HUDEP-2 (cell line): ENCODE results near the gene SCNN1B.
"Not testable (repeated sequence)": the region's sequence is repeated elsewhere in the genome, so short reads cannot be mapped to it uniquely, and the experiment has no call there.

Source experiments
- DNase-seq, 76 experiments: peaks; one replicate each; lab custom pipeline; 2025; ENCODE audit not compliant: unreplicated experiment in 76 of 76; lab: John Stamatoyannopoulos, UW

SCNN1B gene

GRCh38 chr16:23375643-23376042, 73.5 kb downstream of the SCNN1B start:
- no peak for DNase-seq

GRCh38 chr16:23377071-23377931, 75.2 kb downstream of the SCNN1B start:
- no peak for DNase-seq

GRCh38 chr16:23378256-23378655, 76.2 kb downstream of the SCNN1B start:
- DNase-seq: no peak

GRCh38 chr16:23378921-23379320, 76.8 kb downstream of the SCNN1B start:
- no peak for DNase-seq

DNA sequence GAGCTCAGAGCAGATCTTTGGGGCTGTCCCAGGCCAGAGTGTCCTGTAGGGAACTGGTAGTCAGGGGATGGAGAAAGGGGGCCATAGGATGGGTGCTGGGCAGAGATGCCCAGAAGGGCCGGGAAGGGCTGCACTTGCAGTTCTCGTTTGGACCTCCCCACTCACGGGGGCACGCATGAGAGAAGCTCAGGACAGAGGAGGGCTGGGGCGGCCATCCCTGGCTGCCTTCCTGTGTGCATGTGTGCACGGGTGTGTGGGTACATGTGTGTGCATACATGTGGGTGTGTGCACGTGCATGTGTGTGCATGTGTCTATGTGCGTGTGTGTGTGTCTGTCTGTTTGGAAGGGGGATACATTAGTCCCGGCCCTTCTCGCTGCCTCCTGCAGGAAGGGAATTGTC, 77.6 kb downstream of the SCNN1B start:
- no peak for DNase-seq

DNA sequence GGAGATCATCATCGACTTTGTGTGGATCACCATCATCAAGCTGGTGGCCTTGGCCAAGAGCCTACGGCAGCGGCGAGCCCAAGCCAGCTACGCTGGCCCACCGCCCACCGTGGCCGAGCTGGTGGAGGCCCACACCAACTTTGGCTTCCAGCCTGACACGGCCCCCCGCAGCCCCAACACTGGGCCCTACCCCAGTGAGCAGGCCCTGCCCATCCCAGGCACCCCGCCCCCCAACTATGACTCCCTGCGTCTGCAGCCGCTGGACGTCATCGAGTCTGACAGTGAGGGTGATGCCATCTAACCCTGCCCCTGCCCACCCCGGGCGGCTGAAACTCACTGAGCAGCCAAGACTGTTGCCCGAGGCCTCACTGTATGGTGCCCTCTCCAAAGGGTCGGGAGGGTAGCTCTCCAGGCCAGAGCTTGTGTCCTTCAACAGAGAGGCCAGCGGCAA, 78.4 kb downstream of the SCNN1B start:
- no peak for DNase-seq

DNA sequence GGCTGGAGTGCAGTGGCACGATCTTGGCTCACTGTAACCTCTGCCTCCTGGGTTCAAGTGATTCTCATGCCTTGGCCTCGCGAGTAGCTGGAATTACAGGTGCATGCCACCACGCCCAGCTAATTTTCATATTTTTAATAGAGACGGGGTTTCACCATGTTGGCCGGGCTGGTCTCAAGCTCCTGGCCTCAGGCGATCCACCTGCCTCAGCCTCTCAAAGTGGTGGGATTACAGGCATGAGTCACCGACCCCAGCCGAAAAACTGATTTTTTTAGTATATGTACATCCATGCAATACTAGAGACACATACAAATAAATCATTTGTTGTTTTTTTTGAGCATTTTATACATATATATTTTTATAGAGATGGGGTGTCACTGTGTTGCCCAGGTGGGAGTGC, 79.6 kb downstream of the SCNN1B start:
- DNase-seq: not testable (repeated sequence)

- no peak for DNase-seq
These were observed 80.2 kb downstream of the SCNN1B start for GRCh38 chr16:23382279-23382678.

- no peak for DNase-seq
These were observed 81.8 kb downstream of the SCNN1B start for GRCh38 chr16:23383881-23384280.

DNA sequence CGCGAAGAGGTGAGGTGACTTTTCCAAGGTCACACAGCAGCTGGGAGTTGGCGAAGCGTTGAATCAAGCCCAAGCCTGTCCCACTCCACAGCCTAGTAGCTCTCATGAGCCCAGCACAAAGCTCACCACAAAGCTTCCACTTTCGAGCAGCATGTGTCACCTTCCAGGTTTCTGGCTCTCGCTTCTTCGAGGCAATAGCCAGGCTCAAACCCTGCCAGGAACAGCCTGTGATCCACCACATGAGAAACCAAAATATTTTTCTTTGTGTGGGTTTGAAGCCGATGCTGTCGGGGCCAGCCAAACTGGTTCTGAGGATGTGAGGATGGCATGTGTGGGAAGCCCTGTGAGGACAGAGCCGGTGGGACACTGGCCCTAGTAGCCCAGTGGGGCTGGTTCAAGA, 82.8 kb downstream of the SCNN1B start:
- DNase-seq: no peak

GRCh38 chr16:23385441-23385840, 83.3 kb downstream of the SCNN1B start:
- DNase-seq: no peak

GRCh38 chr16:23387666-23388065, 85.6 kb downstream of the SCNN1B start:
- DNase-seq: no peak

DNA sequence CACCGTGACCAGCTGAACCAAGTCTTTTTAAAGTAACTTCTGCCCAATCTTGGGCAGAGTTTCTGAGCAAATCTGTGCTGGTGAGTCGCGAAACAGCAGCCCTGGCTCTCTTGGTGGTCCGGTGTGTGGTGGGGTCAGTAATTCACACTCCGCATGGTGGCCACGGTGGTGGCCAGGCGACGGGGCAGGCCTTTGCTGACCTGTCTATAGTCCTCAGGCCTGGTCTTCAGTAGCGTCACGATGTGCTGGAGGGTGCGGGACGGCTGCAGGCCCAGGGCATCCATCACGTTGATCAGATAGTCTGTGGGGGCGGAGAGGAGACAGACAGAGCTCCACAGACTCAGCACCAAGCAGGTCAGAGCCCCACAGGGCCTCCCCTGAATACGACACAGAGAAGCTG, 86.7 kb downstream of the SCNN1B start:
- DNase-seq: no peak

DNA sequence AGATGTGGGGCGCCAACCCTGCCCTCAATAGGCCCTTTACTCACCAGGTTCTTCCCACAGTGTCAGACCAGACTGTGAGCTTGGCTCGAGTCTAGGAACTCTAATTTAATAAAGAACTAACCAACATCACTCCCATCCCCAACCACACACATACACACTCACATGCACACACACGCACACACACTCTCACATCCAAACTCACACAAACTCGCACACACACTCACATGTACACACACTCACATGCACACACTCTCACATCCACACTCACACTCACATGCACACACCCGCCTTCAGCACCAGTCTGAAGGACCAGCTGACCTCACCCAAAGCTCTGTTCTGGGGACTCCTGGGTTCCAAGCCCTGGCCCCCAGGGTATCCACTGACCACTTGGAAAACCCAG, 87.1 kb downstream of the SCNN1B start:
- no peak for DNase-seq

DNA sequence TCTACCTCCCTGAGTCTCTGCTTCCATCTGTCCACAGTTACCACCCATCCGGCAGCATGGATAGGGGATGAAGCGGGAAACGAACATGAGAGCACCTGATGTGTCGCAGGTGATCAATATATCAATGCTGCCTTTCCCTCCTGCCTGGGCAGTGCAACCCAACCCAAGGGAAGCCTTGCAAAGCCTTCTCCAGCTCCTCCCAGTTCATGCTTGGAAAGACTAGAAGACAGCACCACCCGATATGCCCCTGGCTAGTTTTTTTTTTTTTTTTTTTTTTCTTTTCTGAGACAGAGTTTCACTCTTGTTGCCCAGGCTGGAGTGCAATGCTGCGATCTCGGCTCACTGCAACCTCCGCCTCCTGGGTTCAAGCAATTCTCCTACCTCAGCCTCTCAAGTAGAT, 87.8 kb downstream of the SCNN1B start:
- DNase-seq: not testable (repeated sequence)

DNA sequence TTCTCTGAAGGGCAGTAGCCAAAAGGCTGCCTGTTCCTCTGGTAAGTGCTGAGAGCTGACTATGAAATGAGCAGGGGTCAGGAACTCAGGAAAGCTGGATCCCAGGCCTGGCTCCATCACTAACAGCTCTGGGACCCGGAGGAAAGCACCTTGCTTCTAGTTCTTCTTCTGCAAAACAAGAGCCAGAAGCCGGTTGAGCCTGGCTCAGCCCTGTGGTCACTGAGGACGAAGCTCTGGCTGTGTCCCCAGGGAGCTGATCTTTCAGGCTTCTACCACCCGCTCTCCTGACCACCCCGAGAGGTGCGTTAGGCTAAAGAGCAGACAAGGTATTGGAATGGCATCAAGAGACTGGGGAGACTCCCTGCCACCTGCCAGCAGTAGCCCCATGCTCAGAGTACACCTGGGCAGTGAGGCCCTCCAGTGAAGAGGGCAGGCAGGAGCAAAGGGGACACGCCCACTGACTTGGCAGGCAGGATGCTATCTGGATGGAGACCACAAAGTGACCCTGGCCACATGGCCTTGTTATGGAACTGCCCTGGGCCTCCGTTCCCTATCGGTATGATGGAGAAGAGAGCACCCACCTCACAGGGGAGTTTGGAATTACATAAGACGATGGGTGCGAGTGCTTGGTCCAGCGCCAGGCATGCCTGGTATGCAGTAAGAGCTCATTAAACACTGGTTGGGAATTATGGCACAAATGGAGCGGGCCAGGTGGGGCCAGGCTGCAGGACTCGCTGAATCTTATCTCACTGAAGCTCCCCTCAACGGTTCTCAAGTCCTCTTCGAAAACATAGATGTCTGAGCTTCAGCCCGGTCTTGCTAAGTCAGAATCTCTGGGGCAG, 89.5 kb downstream of the SCNN1B start:
- DNase-seq: no peak

DNA sequence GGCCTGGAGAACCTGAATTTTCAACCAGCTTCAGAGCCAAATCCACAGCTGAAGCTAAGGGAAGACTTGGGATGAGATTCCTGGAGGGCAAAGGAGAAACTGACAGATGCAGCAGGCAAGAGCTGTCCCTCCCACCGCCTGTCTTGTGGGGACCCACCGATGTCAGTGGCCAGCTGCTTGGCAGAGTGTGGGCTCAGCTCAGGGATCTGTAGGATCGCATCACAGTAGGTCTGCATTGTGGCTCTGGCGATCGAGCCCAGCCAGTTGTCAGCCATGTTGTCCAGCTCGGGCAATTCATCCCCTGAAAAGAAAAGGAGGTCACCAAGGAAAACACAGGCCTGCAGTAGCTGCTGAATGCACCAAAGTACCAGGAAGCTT, 90.1 kb downstream of the SCNN1B start:
- DNase-seq: no peak

- DNase-seq: no peak
These were observed 92.2 kb downstream of the SCNN1B start for GRCh38 chr16:23394141-23394831.

DNA sequence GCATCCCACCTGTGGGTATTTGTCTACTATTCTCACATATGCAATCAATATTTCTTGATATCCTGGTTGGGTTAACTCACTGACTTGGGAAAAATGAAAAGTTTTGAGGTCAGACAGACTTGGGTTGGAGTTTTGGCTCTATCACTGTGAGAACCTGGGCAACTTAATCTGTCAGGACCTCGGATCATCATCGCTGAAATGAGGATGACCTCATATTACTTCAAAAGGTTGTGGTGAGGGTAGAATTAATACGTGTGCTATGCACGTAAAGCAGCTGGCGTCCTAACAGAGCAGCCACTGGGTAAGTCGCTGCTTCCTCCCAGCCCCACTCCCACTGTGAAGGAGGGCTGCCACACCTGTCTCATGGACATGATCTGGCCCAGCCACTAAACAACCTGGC, 93.6 kb downstream of the SCNN1B start:
- DNase-seq: no peak

DNA sequence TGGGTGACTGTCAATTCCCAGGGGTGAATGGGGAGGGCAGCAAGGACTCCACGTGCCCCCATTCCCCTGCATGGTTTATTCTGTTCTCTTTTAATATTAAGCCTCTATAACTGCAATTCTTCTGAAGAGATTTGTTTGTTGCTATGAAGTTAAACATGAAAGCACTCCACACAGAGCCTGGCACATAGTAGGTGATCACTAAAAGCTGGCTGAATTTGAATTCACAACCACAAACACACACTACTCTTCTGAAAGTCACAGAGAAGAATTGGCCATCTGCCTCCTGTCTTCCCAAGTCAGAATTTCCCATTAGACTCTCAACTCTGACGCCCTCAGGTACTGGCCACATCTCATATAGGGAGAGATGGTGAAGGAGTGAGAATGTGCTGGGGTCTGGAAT, 95.4 kb downstream of the SCNN1B start:
- no peak for DNase-seq
